HG03103 (cell line): Measurements from ENCODE around the gene EFNB2.

Source experiments
- ATAC-seq: cut with Tn5 transposase; IDR thresholded peaks from one replicate; pipeline ENCODE4 v1.9.1; 2021; ENCODE audit warnings: low read depth; ENCODE audit not compliant: unreplicated experiment

The EFNB2 gene

DNA sequence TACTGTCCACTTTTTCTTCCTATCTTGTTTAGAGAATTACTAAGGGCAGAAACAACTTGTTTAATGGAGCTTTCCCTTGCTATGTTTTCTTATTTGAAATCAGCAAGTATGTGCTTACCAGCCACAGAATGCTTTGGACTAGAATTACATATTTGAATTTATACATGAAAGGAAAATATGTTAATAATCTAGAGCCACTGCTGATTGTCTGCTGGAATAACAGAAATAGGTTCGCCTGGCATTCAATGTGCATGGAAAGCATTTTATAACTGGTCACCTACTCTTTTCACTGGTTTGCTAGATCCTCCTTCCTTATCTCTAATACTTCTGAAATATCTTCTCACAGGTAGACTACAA lies 8.0 kb downstream of the EFNB2 start:
- no peak for ATAC-seq

DNA sequence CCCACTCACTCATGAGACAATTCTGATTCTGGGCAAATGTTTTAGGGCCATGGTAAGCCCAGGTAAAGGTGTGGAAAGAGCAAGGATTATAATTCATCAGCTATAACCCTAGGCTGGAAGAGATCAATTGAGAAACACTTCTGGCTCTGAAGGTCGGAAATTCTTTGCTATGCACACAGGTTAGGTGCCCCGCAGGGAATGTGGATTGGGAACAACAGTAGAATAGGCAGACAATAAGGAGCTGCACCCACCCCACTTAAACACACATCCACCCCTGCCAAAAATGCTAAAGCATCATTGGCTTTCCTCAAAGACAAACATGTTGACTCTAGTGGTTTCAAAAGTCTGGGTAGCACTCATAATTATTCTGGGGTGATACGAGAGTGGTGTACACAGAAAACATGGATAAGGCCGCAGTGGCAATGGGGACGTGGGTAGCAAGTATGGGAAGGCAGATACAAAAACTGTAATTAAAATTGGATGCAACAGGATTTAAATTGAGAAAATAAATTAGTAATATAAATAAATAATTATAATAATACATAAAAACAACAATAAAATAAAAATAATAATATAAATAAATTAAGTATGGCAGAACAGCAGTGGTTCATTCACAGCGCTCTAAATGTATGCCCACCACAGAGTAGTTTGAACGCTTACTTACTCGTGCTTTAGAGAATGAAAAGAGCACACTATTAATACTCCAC lies 8.6 kb downstream of the EFNB2 start:
- no peak for ATAC-seq

DNA sequence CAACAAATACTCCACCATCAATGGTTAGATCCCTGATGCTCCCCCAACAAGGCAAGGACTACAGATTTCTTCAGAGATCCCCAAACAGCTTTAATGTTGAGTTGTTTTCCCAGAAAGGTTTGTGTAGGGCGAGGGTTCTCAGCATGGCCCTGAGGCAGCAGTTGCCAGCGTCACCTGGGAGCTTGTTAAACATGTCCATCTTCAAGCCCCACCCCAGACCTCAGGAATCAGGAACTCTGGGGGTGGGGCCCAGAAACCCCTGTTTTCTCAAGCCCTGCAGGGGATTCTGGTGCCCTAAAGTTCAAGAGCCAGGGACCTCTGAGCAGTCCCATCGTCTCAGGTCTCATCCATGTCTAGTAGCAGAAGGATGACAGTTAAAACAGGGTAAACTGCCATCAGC lies 9.6 kb downstream of the EFNB2 start:
- ATAC-seq, result no peak

DNA sequence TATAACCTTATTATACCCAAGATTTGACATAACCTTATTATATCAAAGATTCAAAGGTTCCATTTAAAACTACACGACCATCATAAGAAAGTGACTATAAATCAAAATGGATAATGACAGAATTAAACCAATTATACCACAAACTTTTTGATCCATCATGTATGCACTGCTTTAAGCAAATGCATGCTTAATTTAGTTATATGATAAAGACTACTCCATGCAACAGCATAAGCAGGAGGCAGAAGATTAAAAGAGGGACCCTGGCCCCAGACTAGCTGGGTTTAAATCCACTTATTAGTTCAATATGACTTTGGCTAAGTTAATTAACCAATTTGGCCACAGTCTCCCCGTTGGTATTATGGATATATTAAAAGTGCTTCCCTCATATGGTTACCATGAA lies 11.4 kb downstream of the EFNB2 start:
- no peak for ATAC-seq

DNA sequence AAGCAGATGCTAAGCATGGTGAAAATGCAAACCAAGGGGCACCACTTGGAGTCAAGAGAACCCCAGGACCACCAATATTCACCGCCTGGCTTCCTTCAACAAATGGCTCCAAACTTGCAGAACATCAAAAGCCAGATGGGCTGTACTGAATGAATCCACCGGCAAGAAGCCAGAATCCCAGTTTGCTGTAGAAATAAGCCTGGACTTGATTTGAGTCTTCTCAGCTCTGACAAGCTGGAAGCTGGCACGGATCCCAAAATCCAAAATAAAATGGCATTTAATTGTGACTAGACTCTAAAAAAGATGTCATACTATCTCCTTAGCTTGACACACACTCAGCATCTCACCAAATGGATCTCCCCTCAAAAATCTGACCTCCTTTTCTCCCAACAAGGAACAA lies 11.9 kb downstream of the EFNB2 start:
- ATAC-seq, result no peak

DNA sequence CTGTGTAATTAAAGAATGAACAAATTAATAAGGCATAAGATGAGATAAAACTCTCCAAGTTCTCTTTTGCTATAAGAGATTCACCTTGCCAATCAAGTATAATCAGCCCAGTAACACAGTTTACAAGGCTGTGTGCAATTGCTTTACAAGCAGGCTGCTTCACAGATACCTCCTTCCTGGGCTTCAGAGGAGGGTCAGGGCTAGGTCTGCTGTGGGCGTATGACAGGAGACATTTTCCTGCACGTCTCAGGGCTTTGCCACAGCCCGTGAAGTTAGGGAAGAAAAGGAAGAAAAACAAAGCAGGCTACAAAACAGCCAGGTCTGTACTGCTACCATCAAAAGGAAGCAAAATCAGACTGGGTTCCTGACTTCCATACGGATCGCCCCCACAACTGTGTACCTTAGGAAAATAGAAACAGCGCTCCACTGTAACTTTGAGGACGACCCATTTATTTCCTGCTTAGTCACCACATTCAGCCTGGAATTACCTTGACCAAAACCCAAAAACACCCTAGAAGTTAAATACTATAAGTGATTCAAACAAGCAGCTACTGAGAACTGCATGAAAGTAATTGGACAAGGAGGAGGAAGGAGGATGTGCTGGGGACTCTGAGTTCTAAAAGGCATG lies 12.4 kb downstream of the EFNB2 start:
- no peak for ATAC-seq

DNA sequence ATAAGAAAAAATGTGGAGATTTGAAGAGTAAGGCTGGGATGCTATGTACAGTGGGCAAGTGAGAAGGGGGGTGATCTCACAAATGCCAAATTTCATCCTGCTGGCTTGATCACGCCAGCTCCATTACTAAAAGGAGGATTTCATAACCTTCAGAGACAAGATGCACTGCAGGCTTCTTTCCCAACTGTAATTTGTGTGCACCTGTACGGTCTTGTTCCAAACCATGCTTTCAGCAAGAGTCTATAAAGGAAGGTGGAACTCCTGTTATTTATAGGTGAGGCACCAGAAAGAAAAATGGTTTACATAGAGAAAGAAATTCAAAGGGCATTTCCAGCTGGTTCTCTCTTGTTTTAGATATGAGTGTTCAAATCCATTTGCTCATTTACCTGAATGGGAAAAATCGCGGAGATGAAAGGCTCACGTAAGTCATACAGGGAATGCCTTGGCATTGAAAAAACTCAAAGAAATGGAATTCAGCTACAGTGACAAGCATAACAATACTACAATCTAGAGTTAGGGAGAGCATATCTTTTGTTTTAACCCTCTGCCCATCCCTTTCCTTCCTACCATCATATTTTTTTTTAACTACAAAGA lies 13.3 kb downstream of the EFNB2 start:
- ATAC-seq, result no peak

DNA sequence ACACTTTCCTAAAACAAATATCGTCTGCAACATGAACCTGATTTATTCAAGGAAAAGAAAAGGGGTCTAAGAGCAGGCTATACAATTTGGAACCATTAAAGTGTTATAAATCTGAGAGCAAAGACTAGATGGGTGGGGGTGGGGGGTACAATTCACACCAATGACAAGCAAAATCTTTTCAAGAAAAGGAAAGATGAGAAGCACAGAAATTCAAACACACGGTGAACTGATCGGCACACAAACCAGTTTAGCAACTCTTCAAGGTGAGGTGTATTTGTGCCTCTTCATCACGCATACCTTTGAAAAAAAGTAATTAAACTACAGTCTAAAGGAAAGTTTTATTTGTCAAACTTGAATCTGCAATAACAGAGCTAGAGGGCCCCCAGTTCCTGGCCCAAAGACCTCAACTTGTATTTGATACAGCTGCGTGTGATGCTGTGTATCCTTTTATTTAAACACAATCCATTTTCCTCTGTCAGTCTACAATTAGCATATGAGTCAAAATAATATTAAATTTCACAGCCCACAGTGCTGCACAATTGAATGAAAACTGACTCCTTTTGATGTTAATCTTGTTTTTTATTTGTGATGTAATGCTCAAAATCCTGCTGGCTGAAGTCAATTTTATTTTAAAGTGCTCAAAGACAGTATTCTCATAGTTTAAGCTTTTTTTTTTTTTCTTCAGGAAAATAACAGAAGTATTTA lies 14.2 kb downstream of the EFNB2 start:
- no peak for ATAC-seq

DNA sequence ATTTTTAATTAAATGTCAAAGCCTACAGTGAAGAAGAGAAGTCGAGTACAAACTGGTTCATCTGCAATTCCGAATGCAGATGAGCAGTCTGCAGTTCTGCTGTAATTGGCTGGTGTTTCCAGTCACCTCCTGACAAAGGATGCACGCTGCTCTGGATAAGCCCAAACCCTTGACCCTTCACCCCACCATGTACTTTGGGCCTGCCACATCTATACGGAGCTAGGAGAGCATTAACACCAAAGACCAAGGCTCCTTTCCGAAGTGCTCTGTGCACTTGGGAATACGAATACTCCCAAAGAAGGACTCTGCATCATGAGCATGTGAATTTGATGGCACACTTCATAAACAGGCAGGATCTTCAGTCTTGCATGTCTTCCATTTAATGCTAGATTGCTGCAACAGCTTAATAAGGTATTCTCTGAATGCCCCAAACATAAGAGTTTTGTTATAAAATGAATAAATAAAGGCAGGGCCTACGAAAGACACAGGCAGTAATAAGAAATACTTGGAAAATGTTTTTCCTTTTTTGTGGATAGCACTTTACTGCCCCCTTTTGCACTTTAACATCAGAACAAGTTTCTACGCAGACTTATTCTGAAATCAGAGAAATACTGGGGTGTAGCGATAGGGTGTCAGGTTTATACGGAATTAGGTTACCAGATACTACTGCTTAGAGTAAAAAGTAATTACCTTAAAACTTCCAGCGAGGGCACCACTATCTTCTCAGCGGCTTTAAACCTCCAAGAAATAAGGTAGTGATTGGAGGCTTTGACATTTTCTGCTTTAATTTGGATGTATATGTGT lies 15.0 kb downstream of the EFNB2 start:
- ATAC-seq, result no peak

DNA sequence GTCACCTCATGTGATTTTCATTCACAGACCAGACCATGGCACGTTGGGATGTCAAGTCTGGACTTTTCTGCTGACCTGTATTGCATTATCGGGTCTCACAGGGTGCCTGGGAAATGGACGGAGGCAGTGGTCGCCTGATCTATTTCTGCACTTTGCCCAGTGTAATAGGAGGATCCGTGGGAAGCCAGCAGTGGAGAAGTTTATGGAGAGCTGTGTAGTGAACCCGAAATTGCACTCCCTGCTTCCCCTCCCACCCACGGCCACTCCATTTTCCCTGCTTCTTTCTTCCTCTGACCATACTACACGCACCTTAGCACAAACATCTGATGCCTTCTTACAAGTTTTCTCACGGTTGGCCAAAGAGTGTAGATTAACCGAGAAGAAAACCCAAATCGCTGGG lies 16.9 kb downstream of the EFNB2 start:
- no peak for ATAC-seq

DNA sequence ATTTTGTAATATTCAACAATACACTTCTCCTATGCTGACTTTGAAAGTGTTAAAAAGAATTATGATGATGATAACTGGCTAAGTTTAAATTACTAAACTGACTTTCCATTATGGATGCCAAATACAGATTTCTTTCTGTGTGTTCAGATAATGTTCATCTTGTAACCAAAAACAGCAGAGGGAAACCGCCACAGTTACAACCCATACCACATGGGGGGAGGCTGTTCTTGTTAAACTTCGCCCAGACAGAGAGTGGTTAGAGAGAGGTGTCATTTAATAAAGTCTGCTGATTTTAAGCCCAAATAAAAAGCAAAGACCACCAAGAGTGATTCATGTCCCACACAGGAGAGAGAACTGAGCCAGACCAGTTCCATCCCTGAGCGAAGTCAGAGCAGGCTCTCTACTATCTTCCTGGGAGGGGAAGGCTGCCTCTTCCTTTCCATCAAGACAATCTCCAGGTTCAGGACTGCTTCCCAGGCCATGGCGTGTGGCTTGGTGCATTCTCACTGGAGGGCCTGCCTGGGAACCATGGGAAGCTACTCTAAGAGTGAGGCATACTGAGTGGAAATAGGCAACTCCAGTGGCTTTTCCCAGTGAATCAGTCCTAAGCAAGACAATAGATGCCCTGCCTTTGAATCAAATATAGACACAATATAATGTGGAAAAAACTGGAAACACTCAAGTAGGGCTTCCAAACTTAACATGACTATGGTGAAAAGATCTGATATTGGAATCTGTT lies 18.2 kb downstream of the EFNB2 start:
- no peak for ATAC-seq

DNA sequence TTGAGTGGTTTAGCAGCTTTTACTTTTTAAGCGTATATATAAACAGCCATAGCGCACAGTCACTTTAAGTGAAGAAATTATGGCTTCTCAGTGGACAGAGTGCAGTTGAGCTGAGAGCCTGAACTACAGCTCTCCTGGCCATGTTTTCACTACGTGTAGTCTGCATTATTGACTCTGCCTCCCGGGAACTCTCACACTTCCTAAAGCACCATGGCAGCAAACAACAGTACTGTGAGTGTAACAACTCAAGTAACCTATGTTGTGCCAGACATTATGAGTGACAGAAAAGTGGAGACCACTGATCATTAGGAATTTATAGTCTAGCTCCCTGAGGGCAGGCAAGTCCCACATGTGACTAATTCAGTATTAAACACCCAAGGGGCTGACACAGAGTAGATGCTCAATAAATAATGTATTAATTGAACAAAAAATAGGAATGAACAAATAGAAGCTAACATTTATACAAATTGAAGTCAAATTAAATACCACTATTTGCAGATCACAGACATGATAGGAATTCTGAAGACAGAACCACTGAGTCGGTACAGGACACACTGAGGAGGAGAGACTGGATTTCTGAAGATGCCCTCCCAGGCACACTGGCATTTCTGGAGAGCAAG lies 19.7 kb downstream of the EFNB2 start:
- no peak for ATAC-seq

DNA sequence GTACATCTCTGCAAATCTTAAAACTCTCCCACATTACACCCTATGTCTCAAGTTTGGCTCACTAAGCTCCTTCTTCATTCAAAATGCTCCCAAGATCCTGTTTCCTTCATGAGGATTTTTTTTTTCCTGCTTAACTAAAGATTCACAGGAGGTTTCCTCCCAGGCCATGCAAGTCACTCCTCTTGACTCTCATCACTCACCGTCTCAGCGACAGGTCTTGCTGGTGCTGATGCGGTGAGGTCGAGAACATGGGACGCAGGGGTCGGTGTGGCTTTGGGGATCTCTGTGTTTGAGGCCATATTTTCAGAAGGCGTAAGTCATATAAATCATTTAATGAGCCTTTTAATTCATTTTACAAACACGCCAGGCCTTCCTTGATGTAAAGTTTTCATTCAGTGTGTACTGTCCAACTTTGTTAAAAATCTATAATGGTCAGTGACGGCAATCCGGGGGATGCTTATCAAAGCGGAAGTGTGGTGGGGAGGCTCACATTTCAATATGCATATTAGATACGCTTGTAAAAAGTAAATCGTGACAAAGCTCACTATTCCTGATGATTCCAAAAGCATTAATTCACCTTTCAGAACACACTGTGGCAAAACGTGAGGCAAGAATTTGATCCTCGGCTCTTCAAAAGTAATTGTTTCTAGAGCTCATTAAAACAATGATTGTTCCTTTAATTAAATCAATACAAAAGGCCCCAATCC lies 20.4 kb downstream of the EFNB2 start:
- no peak for ATAC-seq

DNA sequence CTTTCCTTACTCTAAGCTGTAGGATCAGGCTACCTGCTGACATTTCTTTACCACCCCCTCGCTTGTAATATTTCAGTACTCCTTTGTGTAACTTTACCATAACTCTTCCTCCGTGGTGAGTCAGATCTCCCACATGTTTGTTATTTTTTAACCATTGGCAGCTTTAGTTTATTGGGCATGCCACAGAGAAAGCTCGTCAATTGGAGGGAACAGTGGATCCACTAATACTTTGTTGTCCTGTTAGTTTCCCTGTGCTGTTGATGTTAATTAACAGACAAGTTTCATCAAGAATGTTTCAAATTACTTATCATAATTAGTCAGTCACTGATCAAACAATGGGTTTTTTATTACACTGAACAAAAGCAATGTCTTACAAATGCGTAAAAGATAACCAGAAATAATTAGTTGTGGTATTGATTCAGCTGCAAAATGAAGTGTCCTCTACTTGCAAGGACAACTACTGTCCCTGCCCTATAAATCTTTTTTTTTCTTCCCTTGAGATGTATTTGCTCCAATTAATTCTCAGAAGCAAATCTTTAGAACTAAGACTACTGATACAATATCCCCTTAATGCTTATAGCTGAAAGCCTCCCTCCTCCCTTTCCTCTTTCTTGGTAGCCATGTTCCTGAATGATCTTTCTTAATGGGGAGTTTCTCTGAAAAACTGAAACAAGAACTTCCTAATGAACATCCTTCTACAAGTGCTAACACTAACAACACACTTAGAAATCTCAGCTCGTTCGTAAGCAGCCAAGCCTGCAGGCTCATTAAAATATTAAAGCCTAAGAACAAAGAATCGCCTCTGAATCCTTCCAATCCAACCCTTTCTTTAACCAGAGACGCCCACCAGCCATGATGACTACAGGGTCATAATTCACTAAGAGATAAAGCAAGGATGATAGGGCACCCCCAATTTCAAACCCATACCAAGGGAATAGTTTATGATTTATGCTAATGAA lies 22.2 kb downstream of the EFNB2 start:
- no peak for ATAC-seq

DNA sequence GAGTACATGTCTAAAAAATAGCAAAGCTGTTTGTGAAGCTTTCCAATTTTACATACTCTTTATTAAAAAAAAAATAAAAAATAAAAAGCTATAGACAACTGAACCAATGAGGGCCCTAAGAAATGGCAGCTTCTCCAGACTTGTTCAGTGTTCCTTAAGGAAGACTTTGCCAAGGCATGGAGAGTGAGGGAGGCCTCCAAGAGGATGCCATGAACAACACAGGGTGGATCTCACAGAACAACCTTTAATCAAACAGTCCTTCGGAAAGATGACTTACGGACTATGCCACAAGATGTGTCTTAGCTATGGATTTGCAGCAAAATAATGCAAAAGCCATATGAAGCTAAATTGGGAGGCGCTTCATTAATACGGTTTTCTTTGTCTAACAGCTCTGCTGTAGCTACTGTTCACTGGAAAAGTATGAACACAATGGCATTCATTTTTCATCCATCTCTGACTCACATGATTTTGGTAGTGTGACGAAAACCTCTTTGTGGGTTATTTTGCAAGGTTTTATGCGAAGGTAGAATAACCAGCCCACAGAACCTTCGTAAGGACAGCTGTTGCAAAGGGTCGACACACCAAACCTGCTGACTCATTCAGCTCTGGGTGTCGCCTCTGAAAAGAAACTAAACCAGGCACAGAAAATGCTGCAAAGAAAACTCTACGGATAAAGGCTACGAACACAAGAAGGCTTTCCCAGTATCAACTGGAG lies 27.7 kb downstream of the EFNB2 start:
- ATAC-seq, result peak; percentile 78

DNA sequence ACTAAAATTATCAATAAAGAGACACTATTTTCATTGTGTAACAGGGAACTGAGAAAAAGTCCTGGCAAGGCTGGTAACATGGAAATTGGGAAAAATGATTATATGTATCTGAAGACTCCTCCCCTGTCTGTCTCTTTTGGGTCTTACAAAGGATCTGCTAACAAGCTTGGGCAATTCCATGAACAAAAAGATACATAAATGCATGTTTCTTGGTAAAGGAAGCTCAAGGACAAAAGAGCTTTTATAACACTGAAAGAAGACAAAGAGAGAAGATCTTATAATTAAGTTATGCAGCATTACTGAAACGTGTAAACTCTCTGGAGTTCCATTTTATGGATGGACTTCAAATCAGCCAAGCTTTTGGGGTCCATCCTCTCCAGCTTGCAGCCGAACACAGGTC lies 29.2 kb downstream of the EFNB2 start:
- ATAC-seq, result no peak

DNA sequence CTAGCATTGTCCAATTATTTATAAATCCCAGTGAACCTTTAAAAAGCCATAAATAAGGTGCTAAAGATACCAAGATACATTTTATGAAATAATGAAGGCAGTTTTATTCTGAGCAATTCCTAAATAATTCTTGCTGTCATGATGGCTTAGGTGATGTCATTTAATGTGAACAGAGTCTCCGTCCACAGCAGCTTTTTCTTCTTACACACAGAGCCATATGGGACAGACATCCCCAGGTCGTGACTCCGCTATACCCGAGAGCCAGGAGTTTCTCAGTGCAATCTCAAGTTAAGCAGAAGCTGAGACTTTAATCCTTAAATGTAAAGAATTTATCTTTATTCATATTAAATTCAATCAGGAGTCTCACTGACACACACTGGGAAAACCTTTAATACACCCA lies 29.7 kb downstream of the EFNB2 start:
- no peak for ATAC-seq
